NT2/D1 (cell line): ENCODE measurements around the gene DGKH.
A peak's percentile ranks its signal among the peaks of the same experiment; 100 is the strongest.

Experiments used
- DNase-seq: peaks from one replicate; pipeline ENCODE4 v3.0.0-alpha.2; 2011; ENCODE audit warnings: low read depth, low spot score
- H3K27me3 ChIP-seq: 2 replicates; pipeline ENCODE4 v1.6.0; 2011; ENCODE audit warnings: mild to moderate bottlenecking; ENCODE audit not compliant: insufficient read length, insufficient read depth
- H3K36me3 ChIP-seq: 2 replicates; pipeline ENCODE4 v1.6.1; 2011; ENCODE audit warnings: mild to moderate bottlenecking, low read length, mixed read lengths; ENCODE audit not compliant: insufficient read depth, insufficient read length
- H3K4me1 ChIP-seq: 2 replicates; pipeline ENCODE4 v1.5.1; 2011; ENCODE audit not compliant: insufficient read depth, insufficient read length
- H3K4me3 ChIP-seq: 2 replicates; pipeline ENCODE4 v1.5.1; 2011; ENCODE audit warnings: low read depth; ENCODE audit not compliant: insufficient read length
- H3K9ac ChIP-seq: 2 replicates; pipeline ENCODE4 v1.6.0; 2011; ENCODE audit warnings: low read depth; ENCODE audit not compliant: insufficient read length
- H3K9me3 ChIP-seq: 2 replicates; pipeline ENCODE4 v1.5.1; 2011; ENCODE audit warnings: mild to moderate bottlenecking, low read length; ENCODE audit not compliant: insufficient read depth
- SUZ12 ChIP-seq: IDR thresholded peaks from 2 replicates; pipeline ENCODE4 v1.6.1; 2011; ENCODE audit not compliant: insufficient read length, insufficient read depth; ENCODE audit errors: extremely low read depth
- YY1 ChIP-seq: IDR thresholded peaks from 2 replicates; pipeline ENCODE4 v1.6.1; 2011; ENCODE audit not compliant: insufficient read length, insufficient read depth
- ZNF274 ChIP-seq: IDR thresholded peaks from 2 replicates; pipeline ENCODE4 v1.6.1; 2011; ENCODE audit warnings: mild to moderate bottlenecking, low read depth, low read length

Gene DGKH

GRCh38 chr13:42036711-42037110 lies 11.7 kb upstream of the DGKH start:
- no peak for TF ChIP-seq SUZ12
- no peak for TF ChIP-seq ZNF274
- no peak for TF ChIP-seq YY1
- DNase-seq = no peak
- peaks cover 8% of the 10 kb centered on the region for H3K9me3 ChIP-seq
- H3K4me3 ChIP-seq = no peak overlapping the region
- no peaks in the 10 kb centered on the region for H3K4me1 ChIP-seq
- peaks cover 39% of the 10 kb centered on the region for H3K27me3 ChIP-seq
- no peak overlapping the region for H3K9ac ChIP-seq
- no peaks in the 10 kb centered on the region for H3K36me3 ChIP-seq

DNA sequence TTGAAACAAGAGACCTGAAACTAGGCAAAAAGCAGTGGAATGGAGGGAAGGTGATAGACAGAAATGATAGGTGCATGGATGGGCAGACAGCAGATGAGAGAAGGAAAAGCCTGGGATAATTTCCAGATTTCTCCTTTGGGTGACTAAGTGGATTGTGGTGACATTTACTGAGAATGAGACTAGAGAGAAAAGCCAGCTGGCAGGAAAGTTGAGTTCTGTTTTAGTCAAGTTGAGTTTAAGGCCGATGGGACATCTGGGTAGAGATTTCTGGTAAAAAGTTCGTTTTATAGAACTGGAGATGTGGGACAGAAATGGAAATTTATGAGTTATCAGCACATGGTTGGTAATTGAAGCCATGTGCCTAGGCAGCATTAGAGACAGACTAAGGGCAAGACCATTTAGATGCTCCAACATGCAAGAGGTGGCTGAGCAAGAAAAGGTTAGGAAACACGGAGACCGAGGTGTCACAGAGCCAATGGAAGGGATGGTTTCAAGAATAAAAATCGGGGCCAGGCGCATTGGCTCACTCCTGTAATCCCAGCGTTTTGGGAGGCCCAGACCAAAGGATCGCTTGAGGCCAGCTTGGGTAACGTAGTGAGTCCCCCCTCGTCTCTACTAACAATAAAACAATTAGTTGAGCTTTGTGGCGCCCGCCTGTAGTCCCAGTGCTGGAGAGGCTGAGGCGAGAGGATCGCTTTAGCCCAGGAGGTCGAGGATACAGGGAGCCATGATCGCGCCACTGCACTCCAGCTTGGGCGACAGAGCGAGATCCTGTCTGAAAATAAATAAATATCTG lies 9.6 kb upstream of the DGKH start:
- Histone ChIP-seq H3K9ac (no peak overlapping the region), H3K27me3 (peaks cover 46% of the 10 kb centered on the region), H3K4me3 (no peak overlapping the region)

GRCh38 chr13:42039457-42039945 lies 8.9 kb upstream of the DGKH start:
- H3K4me1 ChIP-seq = no peaks in the 10 kb centered on the region
- no peak for DNase-seq
- H3K9me3 ChIP-seq = peaks cover 8% of the 10 kb centered on the region
- H3K9ac ChIP-seq = peak overlapping the region; percentile 79
- H3K36me3 ChIP-seq = no peaks in the 10 kb centered on the region
- TF ChIP-seq ZNF274 = no peak
- no peak for TF ChIP-seq SUZ12
- no peak for TF ChIP-seq YY1
- H3K27me3 ChIP-seq = peaks cover 46% of the 10 kb centered on the region
- H3K4me3 ChIP-seq = peak overlapping the region; percentile 56

More for the DNA sequence above, 9.6 kb upstream of the DGKH start:
- TF ChIP-seq YY1 = no peak
- no peak for TF ChIP-seq ZNF274
- no peak for TF ChIP-seq SUZ12
- Histone ChIP-seq H3K9me3 (peaks cover 8% of the 10 kb centered on the region), H3K4me1 (no peaks in the 10 kb centered on the region), H3K36me3 (no peaks in the 10 kb centered on the region)
- DNase-seq = no peak

DNA sequence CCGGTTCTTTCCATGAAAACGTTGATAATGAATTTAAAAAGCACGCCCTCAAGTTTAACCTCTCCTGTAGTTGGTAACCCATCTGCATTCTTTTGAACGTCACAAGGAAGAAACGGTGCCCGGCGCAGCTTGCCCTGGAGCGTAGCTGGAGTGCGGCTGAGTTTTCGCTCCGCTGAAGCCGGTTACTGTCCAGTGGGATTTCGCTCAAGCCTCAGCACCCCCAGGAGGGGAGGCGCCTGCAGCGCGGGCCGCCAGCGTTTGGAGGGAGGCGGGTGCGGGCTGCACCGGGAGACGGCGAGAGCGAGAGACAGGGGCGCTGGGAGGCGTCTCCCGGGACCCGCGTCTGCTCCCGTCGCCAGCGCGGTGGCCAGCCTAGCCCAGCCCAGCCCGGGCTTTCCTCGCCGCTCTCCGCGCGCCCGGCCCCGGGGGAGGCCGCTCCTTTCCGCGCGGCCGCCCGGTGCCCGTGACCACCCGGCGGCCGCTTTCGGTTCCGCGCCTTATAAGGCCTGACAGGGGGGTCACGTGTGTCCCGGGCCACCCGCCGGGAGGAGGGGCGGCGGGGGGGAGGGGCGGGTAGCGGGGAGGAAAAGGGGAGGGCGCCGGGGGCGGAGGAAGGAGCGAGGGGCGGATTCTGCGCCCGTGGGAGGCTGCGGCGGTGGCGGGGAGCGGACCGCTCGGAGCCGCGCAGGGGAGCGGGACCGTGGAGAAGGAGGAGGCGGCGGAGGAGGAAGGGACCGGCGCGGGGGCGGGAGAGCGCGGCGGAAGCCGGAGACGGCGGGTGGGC lies 8.3 kb upstream of the DGKH start:
- H3K36me3 ChIP-seq = no peaks in the 10 kb centered on the region
- peaks cover 8% of the 10 kb centered on the region for H3K9me3 ChIP-seq
- peak overlapping the region; percentile 60 for H3K4me3 ChIP-seq
- peak overlapping the region; percentile 79 for H3K9ac ChIP-seq
- H3K27me3 ChIP-seq = peaks cover 50% of the 10 kb centered on the region
- H3K4me1 ChIP-seq = no peaks in the 10 kb centered on the region
- no peak for DNase-seq
- TF ChIP-seq YY1 = no peak
- TF ChIP-seq ZNF274 = no peak
- no peak for TF ChIP-seq SUZ12

DNA sequence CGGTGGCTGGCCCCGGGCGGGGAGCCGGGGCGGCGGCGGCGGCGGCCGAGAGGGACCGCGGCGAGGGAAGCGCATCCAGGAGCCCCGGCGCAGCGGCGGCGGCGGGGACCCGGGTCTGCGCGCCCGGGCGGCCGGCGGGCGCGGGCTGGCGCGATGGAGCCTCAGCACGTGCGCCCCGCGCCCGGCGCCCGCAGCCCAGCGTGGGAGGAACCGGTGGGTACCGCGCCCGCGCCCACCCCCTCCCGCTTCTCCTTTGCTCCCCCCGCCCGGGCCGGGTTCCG lies 7.8 kb upstream of the DGKH start:
- no peak for DNase-seq
- peaks cover 54% of the 10 kb centered on the region for H3K27me3 ChIP-seq
- H3K9ac ChIP-seq = peak overlapping the region; percentile 42
- peaks cover 6% of the 10 kb centered on the region for H3K9me3 ChIP-seq
- H3K4me1 ChIP-seq = no peaks in the 10 kb centered on the region
- H3K4me3 ChIP-seq = peak overlapping the region; percentile 60
- no peak for TF ChIP-seq SUZ12
- TF ChIP-seq ZNF274 = no peak
- TF ChIP-seq YY1 = no peak
- H3K36me3 ChIP-seq = no peaks in the 10 kb centered on the region

DNA sequence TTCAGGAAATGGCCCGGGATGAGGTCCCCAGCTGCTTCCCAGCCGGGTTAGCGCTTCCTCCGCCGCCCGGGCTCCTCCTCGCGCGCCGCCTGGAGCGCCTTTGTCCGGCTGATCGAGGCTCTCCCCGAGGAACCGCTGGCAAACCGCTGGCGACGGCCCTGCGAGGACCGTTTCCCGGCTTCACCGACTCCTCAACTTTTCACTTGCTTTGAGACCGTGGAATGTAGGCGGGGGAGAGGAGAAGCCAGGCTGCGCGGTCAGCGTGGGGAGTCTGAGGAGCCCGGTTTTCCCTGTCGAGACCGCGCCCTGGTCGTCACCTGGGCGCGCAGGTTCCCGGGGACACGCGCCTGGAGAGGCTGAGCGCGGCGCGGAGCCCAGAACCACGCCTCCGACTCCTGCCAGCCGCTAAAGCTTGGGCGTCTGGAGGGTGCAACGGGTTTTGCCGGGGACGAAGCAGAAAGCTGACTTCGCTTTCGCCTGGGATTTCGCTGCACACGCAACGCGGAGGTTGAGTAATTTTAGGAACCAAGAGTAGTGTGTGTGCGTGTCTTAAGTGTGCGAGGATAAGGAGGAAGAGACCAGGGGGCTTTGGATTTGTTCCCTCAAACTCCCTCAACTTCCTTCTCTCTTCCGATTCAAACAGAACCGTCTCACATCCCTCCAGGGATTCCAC lies 7.3 kb upstream of the DGKH start:
- H3K4me1 ChIP-seq = no peaks in the 10 kb centered on the region
- TF ChIP-seq SUZ12 (no peak), ZNF274 (no peak), YY1 (no peak)
- H3K9me3 ChIP-seq = peaks cover 2% of the 10 kb centered on the region; the same call in 1 of the 2 replicates
- H3K9ac ChIP-seq = peak overlapping the region; percentile 80
- H3K36me3 ChIP-seq = no peaks in the 10 kb centered on the region
- peaks cover 58% of the 10 kb centered on the region for H3K27me3 ChIP-seq
- no peak for DNase-seq
- peak overlapping the region; percentile 60 for H3K4me3 ChIP-seq

DNA sequence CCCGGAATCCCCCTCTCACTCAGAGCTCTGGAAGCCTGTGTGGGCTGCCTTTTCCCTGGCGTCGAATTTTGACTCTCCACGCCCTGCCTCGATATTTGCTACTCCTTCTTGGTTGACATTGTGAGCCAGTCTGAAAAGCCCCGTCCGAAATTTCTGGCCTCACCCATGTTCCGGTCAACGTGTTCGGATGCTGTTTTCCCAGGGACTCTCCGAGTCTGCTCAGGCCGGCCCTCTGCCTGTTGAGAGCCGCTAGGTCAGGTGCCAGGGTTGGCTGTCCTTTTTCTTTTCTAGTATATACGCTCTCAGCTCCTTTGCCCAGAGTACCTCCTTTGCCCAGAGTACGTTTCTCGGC lies 6.8 kb upstream of the DGKH start:
- Histone ChIP-seq H3K4me1 (no peaks in the 10 kb centered on the region), H3K9me3 (no peaks in the 10 kb centered on the region), H3K36me3 (no peaks in the 10 kb centered on the region), H3K9ac (peak overlapping the region; percentile 80), H3K4me3 (peak overlapping the region; percentile 60), H3K27me3 (peaks cover 63% of the 10 kb centered on the region)
- no peak for DNase-seq
- no peak for TF ChIP-seq SUZ12
- TF ChIP-seq ZNF274 = no peak
- no peak for TF ChIP-seq YY1
